HCT116 (cell line): ENCODE results near the gene C2orf72.

Experiments used
- EZH2 ChIP-seq: fragments of 200-600 bp; sonication (generic); IDR thresholded peaks from 2 replicates; pipeline ENCODE4 v1.6.1; 2017; ENCODE audit warnings: antibody characterized with exemption, mixed run types
- FOSL1 ChIP-seq: IDR thresholded peaks from 2 replicates; pipeline ENCODE4 v1.6.1; 2012; ENCODE audit warnings: low read depth
- JUND ChIP-seq: IDR thresholded peaks from 2 replicates; pipeline ENCODE4 v1.6.1; 2012
- POLR2A ChIP-seq: IDR thresholded peaks from 2 replicates; pipeline ENCODE4 v1.7.0; 2011; ENCODE audit warnings: borderline replicate concordance; ENCODE audit not compliant: insufficient read depth, insufficient read length; ENCODE audit errors: extremely low read depth
- POLR2AphosphoS5 ChIP-seq: IDR thresholded peaks from 2 replicates; pipeline ENCODE4 v1.6.1; 2011; ENCODE audit warnings: mild to moderate bottlenecking, low read depth, low read length, moderate library complexity
- SIN3A ChIP-seq: IDR thresholded peaks from 2 replicates; pipeline ENCODE4 v1.6.1; 2012; ENCODE audit warnings: low read depth
- SP1 ChIP-seq: IDR thresholded peaks from 2 replicates; pipeline ENCODE4 v1.6.1; 2012; ENCODE audit warnings: low read depth
- YY1 ChIP-seq: IDR thresholded peaks from 2 replicates; pipeline ENCODE4 v1.6.1; 2011; ENCODE audit warnings: low read length, low read depth, moderate library complexity, mild to moderate bottlenecking; ENCODE audit not compliant: insufficient replicate concordance; ENCODE audit errors: extremely low read depth
- ZFX ChIP-seq: fragments of 450-650 bp; IDR thresholded peaks from 2 replicates; pipeline ENCODE4 v1.6.1; 2017
- TF ChIP-seq, protein P1 (sequence below), 3 experiments: fragments of 200-600 bp in 1 of 3; sonication (generic) in 1 of 3; IDR thresholded peaks in 2 of 3; conservative IDR thresholded peaks in 1 of 3; 2 replicates each; pipeline ENCODE4 v1.5.1; 2012 to 2017; ENCODE audit warnings: low read depth in 2 of 3, low read length in 2 of 3, antibody characterized with exemption in 1 of 3, borderline replicate concordance in 1 of 3, control low read depth in 1 of 3, mild to moderate bottlenecking in 1 of 3, mixed read lengths in 1 of 3, mixed run types in 1 of 3, moderate library complexity in 1 of 3; ENCODE audit not compliant: insufficient read depth in 1 of 3
- TF ChIP-seq, protein P2 (sequence below): IDR thresholded peaks from 2 replicates; pipeline ENCODE4 v1.6.1; 2012; ENCODE audit warnings: low read depth

GRCh38 chr2:231012463-231012862 lies 24.9 kb upstream of the C2orf72 start:
- TF ChIP-seq, protein P1, sequence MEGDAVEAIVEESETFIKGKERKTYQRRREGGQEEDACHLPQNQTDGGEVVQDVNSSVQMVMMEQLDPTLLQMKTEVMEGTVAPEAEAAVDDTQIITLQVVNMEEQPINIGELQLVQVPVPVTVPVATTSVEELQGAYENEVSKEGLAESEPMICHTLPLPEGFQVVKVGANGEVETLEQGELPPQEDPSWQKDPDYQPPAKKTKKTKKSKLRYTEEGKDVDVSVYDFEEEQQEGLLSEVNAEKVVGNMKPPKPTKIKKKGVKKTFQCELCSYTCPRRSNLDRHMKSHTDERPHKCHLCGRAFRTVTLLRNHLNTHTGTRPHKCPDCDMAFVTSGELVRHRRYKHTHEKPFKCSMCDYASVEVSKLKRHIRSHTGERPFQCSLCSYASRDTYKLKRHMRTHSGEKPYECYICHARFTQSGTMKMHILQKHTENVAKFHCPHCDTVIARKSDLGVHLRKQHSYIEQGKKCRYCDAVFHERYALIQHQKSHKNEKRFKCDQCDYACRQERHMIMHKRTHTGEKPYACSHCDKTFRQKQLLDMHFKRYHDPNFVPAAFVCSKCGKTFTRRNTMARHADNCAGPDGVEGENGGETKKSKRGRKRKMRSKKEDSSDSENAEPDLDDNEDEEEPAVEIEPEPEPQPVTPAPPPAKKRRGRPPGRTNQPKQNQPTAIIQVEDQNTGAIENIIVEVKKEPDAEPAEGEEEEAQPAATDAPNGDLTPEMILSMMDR (IDR thresholded peaks at IDR 0.05 in 2 of 3, conservative IDR thresholded peaks at IDR 0.05 in 1 of 3; ENCODE audit: borderline replicate concordance in 1 of 3, insufficient read depth in 1 of 3, low read depth in 2 of 3, low read length in 2 of 3): no peak
- TF ChIP-seq EZH2: no peak
- TF ChIP-seq POLR2AphosphoS5: no peak
- no peak for TF ChIP-seq POLR2A
- no peak for TF ChIP-seq ZFX
- TF ChIP-seq FOSL1: no peak
- no peak for TF ChIP-seq JUND
- TF ChIP-seq, protein P2, sequence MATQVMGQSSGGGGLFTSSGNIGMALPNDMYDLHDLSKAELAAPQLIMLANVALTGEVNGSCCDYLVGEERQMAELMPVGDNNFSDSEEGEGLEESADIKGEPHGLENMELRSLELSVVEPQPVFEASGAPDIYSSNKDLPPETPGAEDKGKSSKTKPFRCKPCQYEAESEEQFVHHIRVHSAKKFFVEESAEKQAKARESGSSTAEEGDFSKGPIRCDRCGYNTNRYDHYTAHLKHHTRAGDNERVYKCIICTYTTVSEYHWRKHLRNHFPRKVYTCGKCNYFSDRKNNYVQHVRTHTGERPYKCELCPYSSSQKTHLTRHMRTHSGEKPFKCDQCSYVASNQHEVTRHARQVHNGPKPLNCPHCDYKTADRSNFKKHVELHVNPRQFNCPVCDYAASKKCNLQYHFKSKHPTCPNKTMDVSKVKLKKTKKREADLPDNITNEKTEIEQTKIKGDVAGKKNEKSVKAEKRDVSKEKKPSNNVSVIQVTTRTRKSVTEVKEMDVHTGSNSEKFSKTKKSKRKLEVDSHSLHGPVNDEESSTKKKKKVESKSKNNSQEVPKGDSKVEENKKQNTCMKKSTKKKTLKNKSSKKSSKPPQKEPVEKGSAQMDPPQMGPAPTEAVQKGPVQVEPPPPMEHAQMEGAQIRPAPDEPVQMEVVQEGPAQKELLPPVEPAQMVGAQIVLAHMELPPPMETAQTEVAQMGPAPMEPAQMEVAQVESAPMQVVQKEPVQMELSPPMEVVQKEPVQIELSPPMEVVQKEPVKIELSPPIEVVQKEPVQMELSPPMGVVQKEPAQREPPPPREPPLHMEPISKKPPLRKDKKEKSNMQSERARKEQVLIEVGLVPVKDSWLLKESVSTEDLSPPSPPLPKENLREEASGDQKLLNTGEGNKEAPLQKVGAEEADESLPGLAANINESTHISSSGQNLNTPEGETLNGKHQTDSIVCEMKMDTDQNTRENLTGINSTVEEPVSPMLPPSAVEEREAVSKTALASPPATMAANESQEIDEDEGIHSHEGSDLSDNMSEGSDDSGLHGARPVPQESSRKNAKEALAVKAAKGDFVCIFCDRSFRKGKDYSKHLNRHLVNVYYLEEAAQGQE: no peak
- no peak for TF ChIP-seq YY1
- no peak for TF ChIP-seq SIN3A
- TF ChIP-seq SP1: no peak
